Chondrocyte (in vitro differentiated cells): ENCODE measurements around the gene ASPA. TPM values are rescaled to one million over a fixed set of nuclear protein-coding genes. Genes with fewer than 3 reads are reported as not detected.

Experiments
- DNase-seq: peaks from one replicate; pipeline ENCODE4 v3.0.0; 2021; ENCODE audit warnings: mixed read lengths, low spot score
- H3K27ac Mint-ChIP-seq: one replicate; pipeline ENCODE4 v1.8.0; 2021; ENCODE audit warnings: mild to moderate bottlenecking, moderate library complexity, mixed read lengths; ENCODE audit not compliant: unreplicated experiment
- H3K27me3 Mint-ChIP-seq: 2 replicates; pipeline ENCODE4 v1.8.0; 2021; ENCODE audit warnings: low read depth, mixed read lengths
- H3K36me3 Mint-ChIP-seq: 2 replicates; pipeline ENCODE4 v1.8.0; 2021; ENCODE audit warnings: low read depth, mixed read lengths
- H3K4me1 Mint-ChIP-seq: 2 replicates; pipeline ENCODE4 v1.8.0; 2021; ENCODE audit warnings: low read depth, mild to moderate bottlenecking, mixed read lengths
- H3K4me3 Mint-ChIP-seq: one replicate; pipeline ENCODE4 v1.8.0; 2021; ENCODE audit warnings: mild to moderate bottlenecking, moderate library complexity, mixed read lengths; ENCODE audit not compliant: unreplicated experiment
- H3K9me3 Mint-ChIP-seq: 2 replicates; pipeline ENCODE4 v1.8.0; 2021; ENCODE audit warnings: low read depth, mixed read lengths
- CTCF ChIP-seq: fragments of 200-600 bp; sonication (generic); IDR thresholded peaks from 2 replicates; pipeline ENCODE4 v1.5.0; 2021; ENCODE audit warnings: antibody characterized with exemption, mild to moderate bottlenecking, moderate library complexity
- total RNA-seq: library from RNA; stranded (reverse); gene quantifications from 3 replicates; pipeline ENCODE4 v1.2.1, GENCODE V29; 2021

Gene ASPA
- total RNA-seq, 1 donor from 2014 or later, result not detected

- no peak for DNase-seq
- Mint-ChIP-seq H3K36me3 (no peaks in the 10 kb centered on the region), H3K27ac (no peak overlapping the region), H3K9me3 (peaks cover 9% of the 10 kb centered on the region), H3K4me3 (no peak overlapping the region), H3K27me3 (peaks cover 7% of the 10 kb centered on the region), H3K4me1 (no peaks in the 10 kb centered on the region)
- no peak for TF ChIP-seq CTCF
Observed at GRCh38 chr17:3547628-3548027, 71.8 kb downstream of the ASPA start.

GRCh38 chr17:3549610-3550162 lies 73.9 kb downstream of the ASPA start:
- H3K9me3 Mint-ChIP-seq, result peaks cover 9% of the 10 kb centered on the region
- H3K27ac Mint-ChIP-seq, result no peak overlapping the region
- H3K4me3 Mint-ChIP-seq, result no peak overlapping the region
- H3K27me3 Mint-ChIP-seq, result peaks cover 7% of the 10 kb centered on the region
- H3K36me3 Mint-ChIP-seq, result no peaks in the 10 kb centered on the region
- DNase-seq, result no peak
- no peaks in the 10 kb centered on the region for H3K4me1 Mint-ChIP-seq
- TF ChIP-seq CTCF, result no peak

GRCh38 chr17:3551189-3551588 lies 75.4 kb downstream of the ASPA start:
- Mint-ChIP-seq H3K4me3 (no peak overlapping the region), H3K27ac (no peak overlapping the region)

GRCh38 chr17:3552916-3553315 lies 77.1 kb downstream of the ASPA start:
- no peak overlapping the region for H3K4me3 Mint-ChIP-seq

More at GRCh38 chr17:3551189-3551588, 75.4 kb downstream of the ASPA start:
- TF ChIP-seq CTCF, result no peak
- no peaks in the 10 kb centered on the region for H3K36me3 Mint-ChIP-seq
- H3K9me3 Mint-ChIP-seq, result peaks cover 9% of the 10 kb centered on the region
- no peaks in the 10 kb centered on the region for H3K4me1 Mint-ChIP-seq
- no peak for DNase-seq
- H3K27me3 Mint-ChIP-seq, result peaks cover 7% of the 10 kb centered on the region

More at GRCh38 chr17:3552916-3553315, 77.1 kb downstream of the ASPA start:
- no peaks in the 10 kb centered on the region for H3K4me1 Mint-ChIP-seq
- H3K36me3 Mint-ChIP-seq, result no peaks in the 10 kb centered on the region
- peaks cover 7% of the 10 kb centered on the region for H3K27me3 Mint-ChIP-seq
- H3K9me3 Mint-ChIP-seq, result peaks cover 9% of the 10 kb centered on the region
- H3K27ac Mint-ChIP-seq, result no peak overlapping the region
- DNase-seq, result no peak
- no peak for TF ChIP-seq CTCF

Other genes with a start within 250 kb of the ASPA start
- not detected in 3 replicates for gene OR3A1, start 177.6 kb upstream of the ASPA start, total RNA-seq
- not detected in 3 replicates for gene OR3A2, start 89.7 kb upstream of the ASPA start, total RNA-seq
- not detected in 3 replicates for gene OR1E1, start 77.6 kb upstream of the ASPA start, total RNA-seq
- gene OR3A3, start 64.6 kb upstream of the ASPA start, total RNA-seq, result not detected in 3 replicates
- not detected in 3 replicates for gene OR1E2, start 42.2 kb upstream of the ASPA start, total RNA-seq
- gene SPATA22, start 4.2 kb upstream of the ASPA start, total RNA-seq, result not detected in 3 replicates
- gene TRPV3, start 81.8 kb downstream of the ASPA start, total RNA-seq, result 0.27 to 0.74 TPM in 2 of 3 replicates, not detected in the other
- gene TRPV1, start 133.4 kb downstream of the ASPA start, total RNA-seq, result 2.2 to 4.8 TPM (median 3.1 TPM) in 3 replicates
- gene SHPK, start 160.3 kb downstream of the ASPA start, total RNA-seq, result 5.6 to 6.1 TPM (median 5.9 TPM) in 3 replicates
- gene CTNS, start 160.8 kb downstream of the ASPA start, total RNA-seq, result 14.4 to 18.4 TPM (median 17.8 TPM) in 3 replicates
- 198 to 242 TPM (median 230 TPM) in 3 replicates for gene TAX1BP3, start 192.6 kb downstream of the ASPA start, total RNA-seq
- 36.2 to 41.8 TPM (median 37.6 TPM) in 3 replicates for gene EMC6, start 192.8 kb downstream of the ASPA start, total RNA-seq
- 0.18 to 1.1 TPM (median 0.30 TPM) in 3 replicates for gene P2RX5, start 220.2 kb downstream of the ASPA start, total RNA-seq
- 2.1 to 2.6 TPM (median 2.2 TPM) in 3 replicates for gene HASPIN, start 247.9 kb downstream of the ASPA start, total RNA-seq